GM23248 (cell line): ENCODE measurements around the gene OLFML2B. TPM values are rescaled to one million over a fixed set of nuclear protein-coding genes. Genes with fewer than 3 reads are reported as not detected.

ENCODE experiments used
- DNase-seq: peaks from one replicate; pipeline ENCODE4 v3.0.0-alpha.2; 2015
- H2AFZ ChIP-seq: fragments of 200-600 bp; sonication (generic); 2 replicates; pipeline ENCODE4 v1.6.1; 2016; ENCODE audit warnings: antibody characterized with exemption
- H3F3A ChIP-seq: fragments of 200-600 bp; sonication (generic); 2 replicates; pipeline ENCODE4 v1.6.1; 2016; ENCODE audit warnings: mild to moderate bottlenecking, antibody characterized with exemption, mixed run types; ENCODE audit not compliant: insufficient read depth
- H3K27ac ChIP-seq: fragments of 200-600 bp; sonication (generic); 2 replicates; pipeline ENCODE4 v1.5.1; 2016; ENCODE audit warnings: mild to moderate bottlenecking
- H3K27me3 ChIP-seq: fragments of 200-600 bp; sonication (generic); replicated peaks from 2 replicates; pipeline ENCODE4 v1.6.1; 2016; ENCODE audit warnings: mild to moderate bottlenecking; ENCODE audit not compliant: insufficient read depth
- H3K36me3 ChIP-seq: fragments of 200-600 bp; sonication (generic); 2 replicates; pipeline ENCODE4 v1.6.1; 2016; ENCODE audit warnings: low read depth, mild to moderate bottlenecking
- H3K4me1 ChIP-seq: fragments of 200-600 bp; sonication (generic); 2 replicates; pipeline ENCODE4 v1.6.1; 2016; ENCODE audit warnings: mild to moderate bottlenecking; ENCODE audit not compliant: insufficient read depth
- H3K4me2 ChIP-seq: fragments of 200-600 bp; sonication (generic); one replicate; pipeline ENCODE4 v1.6.1; 2016; ENCODE audit warnings: mild to moderate bottlenecking; ENCODE audit not compliant: unreplicated experiment
- H3K4me3 ChIP-seq: fragments of 200-600 bp; sonication (generic); 2 replicates; pipeline ENCODE4 v1.5.1; 2016; ENCODE audit warnings: mild to moderate bottlenecking
- H3K79me2 ChIP-seq: fragments of 200-600 bp; sonication (generic); 2 replicates; pipeline ENCODE4 v1.6.1; 2016; ENCODE audit warnings: mild to moderate bottlenecking; ENCODE audit not compliant: insufficient read depth
- H3K9ac ChIP-seq: fragments of 200-600 bp; sonication (generic); 2 replicates; pipeline ENCODE4 v1.6.1; 2016; ENCODE audit warnings: mild to moderate bottlenecking
- H3K9me2 ChIP-seq: fragments of 200-600 bp; sonication (generic); 2 replicates; pipeline ENCODE4 v1.6.1; 2016; ENCODE audit warnings: mixed run types, mild to moderate bottlenecking, moderate library complexity; ENCODE audit not compliant: insufficient read depth
- H3K9me3 ChIP-seq: fragments of 200-600 bp; sonication (generic); one replicate; pipeline ENCODE4 v1.6.1; 2017; ENCODE audit warnings: low read depth
- H4K20me1 ChIP-seq: fragments of 200-600 bp; sonication (generic); 2 replicates; pipeline ENCODE4 v1.6.0; 2016; ENCODE audit not compliant: insufficient read depth
- EZH2 ChIP-seq: fragments of 200-600 bp; sonication (generic); IDR thresholded peaks from 2 replicates; pipeline ENCODE4 v1.6.1; 2018; ENCODE audit warnings: antibody characterized with exemption, mild to moderate bottlenecking; ENCODE audit not compliant: insufficient read depth, poor library complexity, severe bottlenecking
- EZH2phosphoT487 ChIP-seq: fragments of 200-600 bp; sonication (generic); IDR thresholded peaks from 2 replicates; pipeline ENCODE4 v1.6.1; 2018; ENCODE audit warnings: antibody characterized with exemption, moderate library complexity, mild to moderate bottlenecking, low read depth; ENCODE audit not compliant: insufficient read depth
- WGBS, 2 experiments: methylation state at CpG; one replicate each; pipeline ENCODE4 v1.1.6; 2015 to 2017; ENCODE audit warnings: low lambda C conversion rate in 2 of 2, low coverage in 1 of 2; ENCODE audit errors: missing lambda C conversion rate in 2 of 2; 5-methylcytosine and 5-hydroxymethylcytosine counted together
- in situ Hi-C: fragments of 300-500 bp; cut with MboI; formaldehyde crosslinking; loops from 2 replicates; pipeline ENCODE4 v1.15.0; 2020
- polyA plus RNA-seq: library from polyadenylated mRNA; unstranded; fragments of >200 nt; fragmentation: Nextera tagmentation; extraction: Ambion mirVana; gene quantifications from 2 replicates; pipeline ENCODE4 v1.2.1, GENCODE V29; 2016
- total RNA-seq: library from RNA; depleted of rRNA; stranded (reverse); fragments of >200 nt; shearing (Covaris generic); gene quantifications from 2 replicates; pipeline ENCODE4 v1.2.3, GENCODE V29; 2014

Gene OLFML2B
- total and polyA plus RNA-seq, 2 experiments from 2014 or later, result 0.98 to 1.1 TPM

- Histone ChIP-seq H3K27ac (peak overlapping the region; percentile 47; the same call in 1 of the 2 replicates), H3K4me1 (peaks cover 51% of the 10 kb centered on the region), H3K4me2 (peak overlapping the region; percentile 23), H4K20me1 (no peaks in the 10 kb centered on the region), H3K79me2 (no peaks in the 10 kb centered on the region), H3K36me3 (no peaks in the 10 kb centered on the region), H3K9me2 (no peaks in the 10 kb centered on the region), H3F3A (peaks cover 34% of the 10 kb centered on the region), H3K27me3 (no peaks in the 10 kb centered on the region), H3K9me3 (no peaks in the 10 kb centered on the region), H3K4me3 (no peak overlapping the region), H3K9ac (no peak overlapping the region), H2AFZ (no peak overlapping the region)
- DNase-seq, result peak; percentile 19
- WGBS, 2 experiments, result 43 to 46% methylated on average over 2 of the region's 2 CpGs
- in situ Hi-C loops, result no loop called here
- TF ChIP-seq EZH2 (no peak), EZH2phosphoT487 (no peak)
These were observed 69.6 kb downstream of the OLFML2B start for GRCh38 chr1:161954050-161954449.

- 28 to 39% methylated on average over 5 of the region's 5 CpGs for WGBS, 2 experiments
- no peak overlapping the region for H3K4me3 ChIP-seq
These were observed 70.3 kb downstream of the OLFML2B start for GRCh38 chr1:161953256-161953920.

GRCh38 chr1:161952607-161953172 is 71.0 kb downstream of the OLFML2B start:
- WGBS, 2 experiments, result 56 to 72% methylated on average over 3 of the region's 3 CpGs

More at GRCh38 chr1:161953256-161953920, 70.3 kb downstream of the OLFML2B start:
- DNase-seq, result no peak
- Histone ChIP-seq H3K9me2 (no peaks in the 10 kb centered on the region), H3K4me2 (no peak overlapping the region), H4K20me1 (no peaks in the 10 kb centered on the region), H3K27ac (no peak overlapping the region), H3F3A (peaks cover 34% of the 10 kb centered on the region), H2AFZ (no peak overlapping the region), H3K36me3 (no peaks in the 10 kb centered on the region), H3K9ac (no peak overlapping the region), H3K27me3 (no peaks in the 10 kb centered on the region), H3K9me3 (no peaks in the 10 kb centered on the region), H3K79me2 (no peaks in the 10 kb centered on the region), H3K4me1 (peaks cover 47% of the 10 kb centered on the region)
- in situ Hi-C loops, result no loop called here
- no peak for TF ChIP-seq EZH2phosphoT487
- no peak for TF ChIP-seq EZH2

GRCh38 chr1:161951646-161952045 is 72.0 kb downstream of the OLFML2B start:
- H3K27me3 ChIP-seq, result no peaks in the 10 kb centered on the region
- no peak for DNase-seq
- no peak overlapping the region for H3K4me3 ChIP-seq
- H4K20me1 ChIP-seq, result no peaks in the 10 kb centered on the region
- H3K4me1 ChIP-seq, result peaks cover 38% of the 10 kb centered on the region
- H3K9ac ChIP-seq, result no peak overlapping the region
- no peak overlapping the region for H2AFZ ChIP-seq
- H3K27ac ChIP-seq, result no peak overlapping the region
- H3F3A ChIP-seq, result peaks cover 24% of the 10 kb centered on the region
- no peaks in the 10 kb centered on the region for H3K9me3 ChIP-seq
- H3K9me2 ChIP-seq, result no peaks in the 10 kb centered on the region
- in situ Hi-C loops, result no loop called here
- H3K36me3 ChIP-seq, result no peaks in the 10 kb centered on the region
- H3K79me2 ChIP-seq, result no peaks in the 10 kb centered on the region
- TF ChIP-seq EZH2phosphoT487 (no peak), EZH2 (no peak)
- 75 to 84% methylated on average over 1 of the region's 1 CpG for WGBS, 2 experiments
- H3K4me2 ChIP-seq, result no peak overlapping the region

More at GRCh38 chr1:161952607-161953172, 71.0 kb downstream of the OLFML2B start:
- Histone ChIP-seq H3K4me3 (no peak overlapping the region), H3K27me3 (no peaks in the 10 kb centered on the region), H4K20me1 (no peaks in the 10 kb centered on the region), H3F3A (peaks cover 34% of the 10 kb centered on the region), H3K9me3 (no peaks in the 10 kb centered on the region), H2AFZ (no peak overlapping the region), H3K79me2 (no peaks in the 10 kb centered on the region), H3K36me3 (no peaks in the 10 kb centered on the region), H3K9me2 (no peaks in the 10 kb centered on the region), H3K9ac (no peak overlapping the region), H3K4me1 (peaks cover 41% of the 10 kb centered on the region), H3K4me2 (no peak overlapping the region), H3K27ac (no peak overlapping the region)
- peak; percentile 37 for DNase-seq
- in situ Hi-C loops, result no loop called here
- no peak for TF ChIP-seq EZH2
- TF ChIP-seq EZH2phosphoT487, result no peak
